Stimulated activated CD4-positive, alpha-beta T cell treated with anti-CD3 and anti-CD28 coated beads, Interleukin-12 subunit alpha, Interleukin-12 subunit beta, amount 100 ng/mL, for 48 hours (primary cell): ENCODE results near the gene TOP3A.

ENCODE experiments used
- DNase-seq, 3 donors: peaks; one replicate each; pipeline ENCODE4 v3.0.0-alpha.2; 2020; ENCODE audit warnings: low read depth in 2 of 3, low spot score in 1 of 3

TOP3A gene

DNA sequence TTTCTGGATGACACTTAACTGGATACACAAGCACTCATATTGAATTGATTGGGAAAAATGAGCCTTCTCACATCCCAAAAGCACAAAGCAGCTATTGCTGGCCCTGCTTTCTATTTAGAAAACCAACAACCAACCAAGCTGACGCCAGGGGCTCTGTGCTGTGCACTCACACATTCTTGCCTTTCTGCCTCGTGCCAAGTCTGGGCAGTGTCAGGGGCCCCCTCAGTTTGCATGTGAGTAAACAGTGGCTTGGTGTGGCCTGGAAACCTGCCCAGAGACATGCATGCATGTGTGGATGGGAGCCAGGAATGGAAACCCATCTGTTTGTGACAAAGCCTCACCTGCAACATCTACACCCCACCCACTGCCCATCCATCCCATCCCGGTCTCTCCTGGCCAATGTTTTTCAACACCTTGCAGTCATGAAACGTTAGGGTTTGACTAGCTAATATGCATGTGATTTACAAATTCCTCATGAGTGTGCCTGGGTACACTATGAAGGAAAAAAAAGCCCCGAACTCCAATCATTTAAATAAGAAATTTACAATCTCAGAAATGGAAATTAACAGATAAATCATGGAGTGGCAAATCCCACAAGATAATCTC lies 33.9 kb downstream of the TOP3A start:
- DNase-seq, result no peak

DNA sequence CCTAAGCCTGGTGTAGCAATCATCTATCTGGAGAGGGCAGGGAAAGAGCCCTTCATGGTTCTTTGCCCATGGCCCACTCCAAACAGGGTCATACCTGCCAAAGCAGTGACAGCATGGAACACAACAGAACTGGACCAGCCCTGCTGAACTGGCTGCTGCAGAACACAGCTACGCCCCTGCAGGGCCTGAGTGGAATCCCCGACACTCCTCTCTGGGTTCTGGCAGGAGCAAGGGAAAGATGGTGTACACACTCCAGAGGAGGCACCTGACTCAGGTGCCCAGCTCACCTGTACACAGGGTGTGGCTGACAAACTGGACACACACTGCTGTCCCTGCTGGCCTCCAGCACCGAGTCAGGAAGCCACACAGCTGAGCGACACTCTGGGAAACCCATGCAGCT lies 34.5 kb downstream of the TOP3A start:
- no peak for DNase-seq

DNA sequence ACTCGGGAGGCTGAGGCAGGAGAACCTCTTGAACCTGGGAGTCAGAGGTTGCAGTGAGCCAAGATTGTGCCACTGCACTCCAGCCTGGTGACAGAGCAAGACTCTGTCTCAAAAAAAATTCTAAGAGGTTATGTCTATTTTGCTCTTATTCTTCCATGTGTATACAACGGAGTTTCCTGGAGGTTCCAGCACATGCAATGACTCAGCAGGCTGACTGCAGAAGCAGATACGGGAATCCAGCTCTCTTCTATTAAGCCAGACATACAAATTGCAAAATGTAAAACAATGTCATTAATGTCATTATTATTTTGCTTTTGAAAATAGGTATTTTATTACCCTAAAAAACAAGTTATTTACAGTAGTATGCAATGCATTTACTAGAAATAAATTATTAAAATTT lies 35.9 kb downstream of the TOP3A start:
- no peak for DNase-seq

DNA sequence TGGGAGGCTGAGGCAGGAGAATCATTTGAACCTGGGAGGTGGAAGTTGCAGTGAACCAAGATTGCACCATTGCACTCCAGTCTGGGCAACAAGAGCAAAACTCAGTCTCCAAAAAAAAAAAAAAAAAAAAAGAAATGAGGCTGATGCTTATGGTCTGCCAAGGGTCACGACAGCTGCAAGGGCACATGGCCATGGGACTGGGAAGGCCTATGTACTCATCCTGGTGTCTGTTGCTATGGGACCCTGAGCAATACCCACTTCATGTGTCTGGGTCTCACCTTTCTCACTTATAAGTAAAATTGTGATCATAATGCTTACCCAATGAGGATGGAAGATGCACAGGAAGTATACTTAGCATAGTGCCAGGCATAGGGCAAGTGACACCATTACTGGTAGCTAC lies 37.7 kb downstream of the TOP3A start:
- DNase-seq, result no peak

DNA sequence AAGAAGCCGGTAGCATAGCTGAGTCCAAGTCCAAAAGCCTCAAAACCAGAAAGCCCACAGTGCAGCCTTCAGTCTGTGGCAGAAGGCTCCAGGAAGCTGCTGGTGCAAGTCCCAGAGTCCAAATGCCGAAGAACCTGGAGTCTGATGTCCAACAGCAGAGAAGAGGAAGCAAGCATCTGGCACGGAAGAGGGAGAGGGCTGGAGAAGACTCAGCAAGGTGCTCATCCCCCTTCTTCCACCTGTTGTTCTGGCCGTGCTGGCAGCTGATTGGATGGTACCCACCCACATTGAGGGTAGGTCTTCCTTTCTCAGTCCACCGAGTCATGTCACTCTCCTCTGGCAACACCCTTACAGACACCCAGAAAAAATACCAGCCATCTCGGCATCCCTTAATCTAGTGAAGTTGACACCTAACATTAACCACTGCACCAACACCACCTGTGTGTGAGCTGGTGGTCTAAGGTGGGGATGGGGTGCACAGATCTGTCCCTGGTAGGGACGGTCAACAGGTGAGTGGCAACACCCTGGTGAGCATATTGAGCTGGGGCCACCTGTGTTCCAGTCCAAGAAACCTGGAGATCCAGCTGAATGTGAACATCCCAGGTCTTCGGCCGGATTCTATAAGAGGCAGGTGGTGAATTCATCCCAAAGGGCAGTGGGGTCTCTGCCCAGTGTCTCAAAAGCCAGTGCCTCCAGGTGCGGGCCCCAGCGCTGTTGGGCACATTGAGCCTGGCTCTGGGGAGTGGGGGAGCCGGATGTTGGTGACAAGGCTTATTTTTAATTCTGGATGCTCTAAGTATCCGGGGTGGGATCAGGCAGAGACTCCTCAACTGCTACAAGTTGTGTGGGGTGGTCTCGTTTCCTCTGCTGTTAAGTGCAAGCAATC lies 44.5 kb downstream of the TOP3A start:
- DNase-seq, result no peak

DNA sequence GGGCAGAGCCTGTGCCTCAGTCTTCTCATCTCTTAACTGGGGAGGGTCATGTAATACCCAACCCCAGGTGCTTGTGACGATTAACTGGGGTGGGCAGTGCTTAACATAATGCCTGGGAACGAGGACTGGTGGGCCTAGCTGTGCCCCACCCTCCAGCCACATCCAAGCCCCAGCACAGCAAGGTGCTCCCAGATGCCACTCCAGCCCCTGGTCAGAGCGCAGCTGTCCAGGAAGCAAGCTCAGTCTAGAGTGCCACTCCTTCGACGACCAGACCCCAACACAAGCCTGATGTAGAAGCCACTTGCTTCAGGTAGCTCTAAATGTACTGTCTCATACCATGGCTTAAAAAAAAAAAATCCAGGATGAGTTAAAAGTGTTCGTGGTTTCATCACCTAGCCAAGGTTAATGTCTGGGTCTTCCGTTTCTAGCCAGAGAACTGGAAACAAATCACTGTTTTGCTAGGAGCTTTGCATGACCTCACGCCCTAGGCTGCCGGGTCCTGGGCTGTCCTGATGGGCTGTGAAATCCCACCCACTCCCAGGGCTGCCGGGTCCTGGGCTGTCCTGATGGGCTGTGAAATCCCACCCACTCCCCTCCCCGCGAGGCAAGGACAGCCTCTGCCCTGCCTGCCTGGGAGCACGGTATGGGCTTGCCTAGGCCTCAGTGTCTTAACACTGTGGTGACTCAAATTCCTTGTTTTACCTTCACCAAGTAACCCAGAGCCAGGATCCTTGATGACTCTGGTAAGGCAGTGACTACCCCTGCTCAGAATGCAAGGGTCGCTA lies 46.7 kb downstream of the TOP3A start:
- no peak for DNase-seq

DNA sequence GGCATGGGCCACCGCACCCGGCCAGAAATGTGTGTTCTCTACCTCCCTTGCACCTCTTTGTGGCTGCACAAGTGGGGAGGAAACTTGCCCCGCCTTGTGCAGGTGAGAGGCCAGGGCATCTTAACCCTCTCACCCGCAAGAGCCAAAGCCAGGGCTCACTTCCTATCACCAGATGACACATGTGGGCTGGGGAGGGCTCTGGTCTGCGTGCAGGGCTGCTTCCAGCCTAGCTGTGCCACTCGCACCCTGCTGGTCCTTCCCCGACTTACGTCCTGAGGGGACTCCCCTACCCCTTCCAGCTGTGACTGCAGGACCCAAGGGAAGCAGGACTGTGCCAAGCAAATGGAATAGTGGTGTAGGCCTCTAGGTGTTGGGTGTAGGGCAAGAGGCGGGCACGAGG lies 47.4 kb downstream of the TOP3A start:
- DNase-seq, result no peak

DNA sequence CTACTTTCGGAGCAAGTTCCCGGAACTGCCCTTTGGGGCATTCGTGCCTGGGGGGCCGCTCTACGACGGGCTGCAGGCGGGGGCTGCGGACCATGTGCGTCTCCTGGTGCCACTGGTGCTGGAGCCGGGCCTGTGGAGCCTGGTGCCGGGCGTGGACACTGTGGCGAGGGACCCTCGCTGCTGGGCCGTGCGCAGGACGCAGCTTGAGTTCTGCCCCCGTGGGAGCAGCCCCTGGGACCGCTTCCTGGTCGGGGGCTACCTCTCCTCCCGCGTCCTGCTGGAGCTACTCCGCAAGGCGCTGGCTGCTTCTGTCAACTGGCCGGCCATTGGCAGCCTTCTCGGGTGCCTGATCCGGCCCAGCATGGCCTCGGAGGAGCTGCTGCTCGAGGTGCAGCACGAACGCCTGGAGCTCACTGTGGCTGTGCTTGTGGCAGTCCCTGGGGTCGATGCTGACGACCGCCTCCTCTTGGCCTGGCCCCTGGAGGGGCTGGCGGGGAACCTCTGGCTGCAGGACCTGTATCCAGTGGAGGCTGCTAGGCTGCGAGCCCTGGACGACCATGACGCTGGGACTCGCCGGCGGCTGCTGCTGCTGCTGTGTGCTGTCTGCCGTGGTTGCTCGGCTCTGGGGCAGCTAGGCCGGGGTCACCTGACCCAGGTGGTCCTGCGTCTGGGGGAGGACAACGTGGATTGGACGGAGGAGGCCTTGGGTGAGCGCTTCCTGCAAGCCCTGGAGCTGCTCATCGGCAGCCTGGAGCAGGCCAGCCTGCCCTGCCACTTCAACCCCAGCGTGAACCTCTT lies 50.7 kb downstream of the TOP3A start:
- no peak for DNase-seq

DNA sequence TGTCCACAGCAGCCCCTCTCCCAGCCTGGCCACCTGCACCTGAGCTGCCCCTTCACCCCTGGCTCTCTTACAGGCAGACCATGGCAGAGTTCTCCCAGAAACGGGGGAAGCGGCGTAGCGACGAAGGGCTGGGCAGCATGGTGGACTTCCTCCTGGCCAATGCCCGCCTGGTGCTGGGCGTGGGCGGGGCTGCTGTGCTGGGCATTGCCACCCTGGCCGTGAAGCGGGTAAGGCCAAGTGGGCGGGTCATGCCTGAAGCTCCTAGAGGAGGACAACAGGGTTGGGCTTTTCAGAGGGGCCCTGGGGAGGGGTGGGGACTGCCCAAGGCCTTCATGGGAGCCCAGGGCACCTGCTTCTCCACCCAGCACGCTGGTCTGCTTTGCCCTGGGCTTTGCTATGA lies 52.2 kb downstream of the TOP3A start:
- no peak for DNase-seq

DNA sequence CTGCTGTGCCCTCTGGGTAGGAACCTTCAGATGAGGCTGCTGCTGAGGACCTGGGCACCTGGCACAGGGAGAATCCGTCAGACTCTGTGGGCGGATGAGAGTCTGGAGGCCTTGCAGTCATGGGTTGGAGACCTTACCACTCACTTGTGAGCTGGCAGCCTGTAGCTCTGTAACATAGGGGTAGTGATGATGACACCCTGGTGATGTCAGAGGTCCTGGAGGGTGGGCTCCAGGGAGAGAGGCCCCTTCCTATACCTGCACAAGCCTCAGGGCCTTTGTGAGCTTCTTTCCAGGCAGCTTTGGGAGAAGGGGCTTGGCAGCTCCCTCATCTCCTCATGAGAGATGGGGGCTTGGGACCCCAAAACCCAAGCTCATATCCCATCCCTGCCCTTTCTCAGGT lies 52.7 kb downstream of the TOP3A start:
- no peak for DNase-seq

DNA sequence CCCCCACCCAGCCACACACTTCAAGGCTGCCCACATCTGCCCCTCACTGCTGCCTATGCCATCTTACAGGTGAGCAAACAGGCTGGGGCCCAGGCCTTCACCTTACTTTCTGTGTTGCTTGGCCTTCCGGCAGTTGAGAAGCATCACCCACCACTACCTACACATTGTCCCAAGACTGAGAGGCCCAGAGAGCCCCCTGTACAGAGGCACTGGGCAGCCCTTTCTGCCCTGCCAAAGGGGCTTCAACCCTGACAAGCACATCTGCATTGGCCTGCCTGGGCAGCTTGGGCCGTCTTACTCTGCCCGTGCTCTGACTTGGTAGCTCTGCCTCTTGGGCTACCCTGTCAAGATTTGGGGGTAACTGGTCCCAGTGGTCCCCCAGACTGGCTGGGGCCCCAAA lies 53.1 kb downstream of the TOP3A start:
- DNase-seq, result no peak

DNA sequence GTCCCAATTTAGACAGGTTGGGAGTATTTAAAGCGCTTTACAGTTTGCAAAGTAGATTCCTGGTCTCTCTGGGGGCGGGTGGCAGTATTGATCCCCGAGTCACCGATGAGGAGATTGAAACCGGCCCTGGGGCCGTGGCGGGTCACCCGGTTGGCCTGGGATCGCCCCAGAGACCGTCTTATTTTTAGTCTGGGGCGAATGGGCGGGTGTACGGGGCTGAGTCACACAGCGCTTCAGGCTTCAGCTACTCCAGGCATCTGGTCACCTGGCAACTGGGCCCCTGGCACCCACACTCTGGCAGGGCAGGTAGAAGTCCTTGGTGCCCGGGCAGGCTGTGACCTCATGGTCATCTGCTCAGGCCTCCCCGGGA lies 53.7 kb downstream of the TOP3A start:
- DNase-seq, result peak; percentile 13 to 26 (median 25)

DNA sequence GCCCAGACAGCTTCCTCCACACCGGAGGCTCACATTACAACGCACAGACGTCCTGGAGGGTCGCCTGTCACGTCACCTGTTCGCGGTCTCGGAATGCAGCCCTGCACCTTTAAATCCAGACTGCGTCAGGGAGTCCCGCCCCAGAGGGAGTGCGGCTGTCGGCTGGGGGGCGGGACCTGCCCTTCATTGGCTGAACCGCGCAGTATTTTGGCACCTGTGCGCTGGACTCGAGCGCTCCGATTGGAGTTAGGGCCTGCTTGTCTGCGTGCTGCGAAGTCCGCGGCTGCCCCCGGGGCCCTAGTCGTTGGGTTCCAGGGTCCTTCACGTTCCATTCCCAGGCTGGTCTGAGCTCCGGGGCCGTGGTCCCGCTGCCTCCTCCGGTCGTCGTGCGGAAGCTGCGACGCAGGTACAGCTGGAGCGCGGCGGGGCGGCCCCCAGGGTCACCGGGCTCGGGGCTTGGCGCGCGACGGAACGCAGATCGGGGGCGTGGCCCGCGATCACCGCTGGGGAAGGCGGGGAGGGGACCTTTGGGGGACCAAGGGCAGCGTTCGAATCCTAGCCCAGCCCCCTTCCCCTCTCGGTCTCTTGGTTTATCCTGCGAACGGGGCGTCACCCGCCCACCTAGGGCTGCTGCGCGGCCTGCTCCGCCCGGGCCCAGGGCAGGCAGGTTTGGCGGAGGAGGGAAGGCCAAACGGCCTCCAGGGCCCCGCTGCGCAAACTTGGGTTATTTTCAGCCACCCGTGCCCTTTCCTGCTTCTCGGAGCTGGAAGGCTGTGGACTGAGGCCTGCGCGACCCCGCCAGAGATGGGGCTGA lies 54.3 kb downstream of the TOP3A start, which contains the start of gene MIEF2:
Gene MIEF2, plus strand, starts transcription at position 331 of the 814 bp plus-strand sequence. CDS start 2,059 bp downstream, outside the sequence.
- peak; percentile 85 to 92 (median 89) for DNase-seq

DNA sequence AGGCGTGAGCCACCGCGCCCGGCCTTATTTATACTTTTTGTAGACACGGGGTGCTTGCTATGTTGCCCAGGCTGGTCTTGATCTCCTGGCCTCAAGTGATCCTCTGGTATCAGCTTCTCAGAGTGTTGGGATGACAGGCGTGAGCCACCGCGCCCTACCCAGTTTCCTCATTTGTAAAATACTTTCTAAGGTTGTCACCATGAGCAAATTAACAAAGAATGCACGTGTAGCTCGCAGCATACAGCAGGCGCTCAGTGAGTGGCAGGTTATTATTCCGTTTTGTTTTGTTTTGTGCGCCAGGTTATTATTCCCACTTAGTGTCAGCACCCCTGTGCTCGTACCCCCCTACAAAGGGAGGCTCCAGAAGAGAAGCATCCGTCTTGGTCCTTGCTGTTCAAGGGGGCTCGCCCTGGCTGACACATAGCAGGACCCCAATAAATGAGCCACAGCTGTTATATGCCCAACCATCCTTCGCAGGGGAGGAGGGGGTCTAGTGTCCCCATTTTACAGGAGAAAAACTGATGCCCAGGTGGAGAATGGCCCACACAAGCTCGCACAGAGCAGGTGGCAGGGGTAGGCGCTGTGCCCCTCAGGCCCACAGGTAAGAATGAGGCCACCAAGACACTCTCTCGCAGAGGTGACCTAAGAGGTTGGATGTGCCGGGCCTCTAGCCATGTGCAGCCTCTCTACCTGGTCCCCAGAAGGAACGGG lies 55.0 kb downstream of the TOP3A start:
- DNase-seq, result no peak

DNA sequence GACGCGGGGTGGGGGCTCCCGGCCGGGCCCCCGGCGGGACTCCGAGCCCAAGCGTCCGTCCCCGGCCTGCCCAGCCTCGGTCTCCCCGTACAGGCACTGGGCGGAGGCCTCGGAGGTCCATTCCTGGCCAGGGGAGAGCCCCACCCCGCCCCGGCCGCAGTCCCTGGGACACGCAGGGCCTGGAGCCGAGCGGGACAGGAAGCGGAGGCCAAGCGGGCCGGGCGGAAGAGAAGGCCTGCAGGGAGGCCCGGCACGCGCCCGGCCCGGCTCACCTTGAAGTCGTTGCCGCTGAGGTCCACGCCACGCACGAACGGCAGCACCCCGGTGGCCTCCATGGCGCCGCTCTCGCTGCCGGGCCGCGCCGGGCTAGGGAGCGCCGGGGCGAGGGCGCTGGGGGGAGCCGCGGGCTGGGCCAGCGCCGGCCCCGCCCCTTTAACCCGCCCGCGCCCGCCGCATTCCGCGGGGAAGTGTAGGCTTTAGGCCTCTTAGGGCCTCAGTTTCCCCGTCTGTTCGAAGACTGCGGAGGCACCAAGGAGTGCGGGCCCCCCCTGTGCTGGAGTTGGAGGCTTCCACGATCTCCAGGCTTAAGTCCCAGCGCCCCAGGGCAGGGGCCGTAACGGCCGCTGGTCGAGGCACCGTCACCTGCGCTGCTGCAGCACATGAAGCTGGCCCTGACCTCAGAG lies 56.3 kb downstream of the TOP3A start, which contains the start of gene FLII:
Gene FLII, minus strand, starts transcription at position 383 of the 683 bp plus-strand sequence. Its CDS starts 48 bp downstream, at position 335.
- peak; percentile 22 to 41 (median 34) for DNase-seq

DNA sequence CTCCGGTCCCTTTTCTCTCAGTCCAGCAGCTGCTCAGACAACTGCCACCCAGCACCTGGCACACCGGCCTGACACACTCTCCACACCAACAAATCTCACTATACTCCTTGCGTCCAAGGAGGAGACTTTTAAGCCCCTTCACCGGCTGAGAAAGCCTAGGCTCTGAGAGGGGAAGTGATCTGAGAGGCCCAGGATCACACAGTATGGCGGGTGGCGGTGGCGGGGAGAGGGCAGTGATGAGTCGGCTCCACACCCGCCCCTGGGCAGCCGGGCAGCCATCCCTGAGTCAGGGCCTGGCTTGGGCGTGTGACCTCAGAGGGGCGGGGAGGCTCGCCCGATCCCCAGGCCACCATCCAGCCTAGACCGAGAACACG lies 56.8 kb downstream of the TOP3A start:
- peak; percentile 21 to 47 (median 25) for DNase-seq

DNA sequence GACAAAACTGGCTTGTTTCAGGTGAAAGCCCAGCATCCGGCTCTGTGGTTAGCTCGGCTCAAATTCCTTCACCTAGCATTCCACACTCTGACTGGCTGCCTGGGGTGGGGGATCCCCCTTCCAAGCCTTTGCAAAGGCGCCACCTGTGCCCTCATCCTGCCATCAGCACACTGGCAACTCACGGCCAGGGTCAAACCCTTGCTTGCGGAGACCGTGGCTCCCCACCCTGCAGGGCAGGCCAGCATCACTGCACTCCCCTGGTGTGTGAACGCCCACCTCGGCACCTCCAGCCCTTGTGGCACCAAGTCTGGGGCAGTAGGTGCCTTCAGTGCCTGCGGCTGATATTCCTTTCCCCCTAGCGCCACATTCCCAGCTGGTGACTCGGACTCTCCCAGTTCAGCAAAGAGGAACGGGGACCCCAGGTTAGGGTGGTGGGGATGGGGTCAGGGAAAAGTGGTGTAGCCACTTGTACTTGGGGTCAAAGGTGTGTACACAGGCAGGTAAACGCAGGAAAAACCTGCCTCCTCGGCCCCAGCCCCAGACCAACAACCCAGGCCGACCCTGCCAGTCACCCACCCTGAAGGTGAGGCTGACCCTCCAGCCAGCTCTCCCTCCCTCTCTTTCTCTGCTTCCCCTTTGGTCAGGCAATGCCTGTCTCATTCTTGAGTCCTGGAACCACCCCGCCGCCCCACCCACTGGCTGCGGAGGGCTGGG lies 57.4 kb downstream of the TOP3A start:
- peak in 1 of 3 donors; percentile 30 for DNase-seq

DNA sequence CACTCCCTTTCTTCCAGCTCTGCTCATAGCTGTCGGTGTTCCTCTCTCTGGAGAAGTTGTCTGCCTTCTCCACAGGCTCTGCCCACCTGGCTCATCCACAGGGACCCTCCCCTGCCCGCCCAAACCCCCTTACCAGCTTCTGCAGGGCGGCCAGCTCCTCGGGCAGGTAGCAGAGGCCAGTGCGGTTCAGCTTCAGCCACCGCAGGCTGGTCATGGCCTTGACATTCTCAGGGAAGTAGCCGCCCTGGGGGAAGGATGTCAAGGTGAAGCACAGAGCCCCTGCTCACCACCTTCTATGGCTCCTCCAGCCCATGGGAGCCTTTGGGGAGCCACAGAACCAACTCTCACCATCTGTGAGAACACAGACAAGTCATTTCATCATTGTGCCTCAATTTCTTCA lies 58.0 kb downstream of the TOP3A start:
- DNase-seq, result no peak
